ENCODE data around the gene TMEM106C.

The TMEM106C gene

GRCh38 chr12:47991106-47992061 lies 28.0 kb downstream of the TMEM106C start:
- no peak overlapping the region for H3K18ac ChIP-seq (ENCODE audit: low read depth in 1 of 2, low read length in 2 of 2)
- H3K79me1 ChIP-seq (replicated peaks; ENCODE audit: low read length, poor library complexity, severe bottlenecking): no peaks in the 10 kb centered on the region
- no peak overlapping the region for H4K8ac ChIP-seq (ENCODE audit: low read length)
- 81% methylated on average over 13 of the region's 13 CpGs for WGBS
- H2BK5ac ChIP-seq (ENCODE audit: low read depth, low read length, poor library complexity, severe bottlenecking): no peak overlapping the region
- H3K4me2 ChIP-seq (ENCODE audit: low read length, poor library complexity, severe bottlenecking): no peak overlapping the region
- no peak overlapping the region for H2BK120ac ChIP-seq (ENCODE audit: low read depth, low read length)
- peaks cover 56 to 92% of the 10 kb centered on the region in 2 experiments for H3K27me3 ChIP-seq (ENCODE audit: control insufficient read depth in 1 of 2, insufficient read depth in 1 of 2, low read length in 2 of 2)
- no peaks in the 10 kb centered on the region for H3K9me3 ChIP-seq (ENCODE audit: control insufficient read depth, low read length)
- H2BK12ac ChIP-seq (ENCODE audit: low read length in 2 of 2): no peak overlapping the region
- H3K4me1 ChIP-seq (ENCODE audit: control insufficient read depth, insufficient read depth, low read depth, low read length): peaks cover 2% of the 10 kb centered on the region
- H3K23ac ChIP-seq (ENCODE audit: low read length in 2 of 2): no peak overlapping the region
- no peak overlapping the region for H3K4me3 ChIP-seq (ENCODE audit: insufficient read depth in 1 of 2, low read depth in 1 of 2, low read length in 2 of 2)
- DNase-seq: no peak
- H4K91ac ChIP-seq (ENCODE audit: low read length): no peak overlapping the region
- no peak overlapping the region for H2BK15ac ChIP-seq (ENCODE audit: low read depth, poor library complexity, severe bottlenecking)
- no peak overlapping the region for H2AK5ac ChIP-seq (ENCODE audit: low read length, severe bottlenecking)
- H3K4ac ChIP-seq (ENCODE audit: low read depth in 1 of 2, low read length in 2 of 2): no peak overlapping the region
- H3K9ac ChIP-seq (ENCODE audit: low read length): no peak overlapping the region
- H3K27ac ChIP-seq (ENCODE audit: low read length, poor library complexity, severe bottlenecking): no peak overlapping the region
- no peaks in the 10 kb centered on the region for H3K36me3 ChIP-seq (ENCODE audit: control insufficient read depth in 1 of 2, insufficient read depth in 2 of 2, low read depth in 1 of 2, low read length in 2 of 2)
- H2AFZ ChIP-seq (ENCODE audit: low read depth, low read length): no peak overlapping the region
- H3K14ac ChIP-seq (ENCODE audit: low read length in 2 of 2): no peak overlapping the region

- no peak overlapping the region for H3K4me3 ChIP-seq (ENCODE audit: insufficient read depth in 1 of 2, low read depth in 1 of 2, low read length in 2 of 2)
- H3K9ac ChIP-seq (ENCODE audit: low read length): no peak overlapping the region
- no peak overlapping the region for H2BK12ac ChIP-seq (ENCODE audit: low read length in 2 of 2)
- no peak overlapping the region for H2BK120ac ChIP-seq (ENCODE audit: low read depth, low read length)
- peaks cover 60 to 92% of the 10 kb centered on the region in 2 experiments for H3K27me3 ChIP-seq (ENCODE audit: control insufficient read depth in 1 of 2, insufficient read depth in 1 of 2, low read length in 2 of 2)
- no peak overlapping the region for H3K27ac ChIP-seq (ENCODE audit: low read length, poor library complexity, severe bottlenecking)
- H3K79me1 ChIP-seq (replicated peaks; ENCODE audit: low read length, poor library complexity, severe bottlenecking): no peaks in the 10 kb centered on the region
- no peaks in the 10 kb centered on the region for H3K9me3 ChIP-seq (ENCODE audit: control insufficient read depth, low read length)
- 89% methylated on average over 10 of the region's 10 CpGs for WGBS
- H3K4ac ChIP-seq (ENCODE audit: low read depth in 1 of 2, low read length in 2 of 2): no peak overlapping the region
- H4K8ac ChIP-seq (ENCODE audit: low read length): no peak overlapping the region
- peaks cover 2% of the 10 kb centered on the region for H3K4me1 ChIP-seq (ENCODE audit: control insufficient read depth, insufficient read depth, low read depth, low read length)
- no peak overlapping the region for H2BK15ac ChIP-seq (ENCODE audit: low read depth, poor library complexity, severe bottlenecking)
- H2AK5ac ChIP-seq (ENCODE audit: low read length, severe bottlenecking): no peak overlapping the region
- H3K18ac ChIP-seq (ENCODE audit: low read depth in 1 of 2, low read length in 2 of 2): no peak overlapping the region
- no peak overlapping the region for H3K4me2 ChIP-seq (ENCODE audit: low read length, poor library complexity, severe bottlenecking)
- H4K91ac ChIP-seq (ENCODE audit: low read length): no peak overlapping the region
- H3K14ac ChIP-seq (ENCODE audit: low read length in 2 of 2): no peak overlapping the region
- no peak overlapping the region for H2AFZ ChIP-seq (ENCODE audit: low read depth, low read length)
- DNase-seq: no peak
- H3K23ac ChIP-seq (ENCODE audit: low read length in 2 of 2): no peak overlapping the region
- H2BK5ac ChIP-seq (ENCODE audit: low read depth, low read length, poor library complexity, severe bottlenecking): no peak overlapping the region
- H3K36me3 ChIP-seq (ENCODE audit: control insufficient read depth in 1 of 2, insufficient read depth in 2 of 2, low read depth in 1 of 2, low read length in 2 of 2): no peaks in the 10 kb centered on the region
Observed at GRCh38 chr12:47992776-47993175, 29.4 kb downstream of the TMEM106C start.

- Histone ChIP-seq H3K36me3 (ENCODE audit: control insufficient read depth in 1 of 2, insufficient read depth in 2 of 2, low read depth in 1 of 2, low read length in 2 of 2) (no peaks in the 10 kb centered on the region), H3K9ac (ENCODE audit: low read length) (no peak overlapping the region), H2AK5ac (ENCODE audit: low read length, severe bottlenecking) (no peak overlapping the region), H3K14ac (ENCODE audit: low read length in 2 of 2) (no peak overlapping the region), H2BK15ac (ENCODE audit: low read depth, poor library complexity, severe bottlenecking) (no peak overlapping the region), H2BK12ac (ENCODE audit: low read length in 2 of 2) (no peak overlapping the region), H4K91ac (ENCODE audit: low read length) (no peak overlapping the region), H3K18ac (ENCODE audit: low read depth in 1 of 2, low read length in 2 of 2) (no peak overlapping the region), H2BK5ac (ENCODE audit: low read depth, low read length, poor library complexity, severe bottlenecking) (no peak overlapping the region), H3K27me3 (ENCODE audit: control insufficient read depth in 1 of 2, insufficient read depth in 1 of 2, low read length in 2 of 2) (peaks cover 67 to 92% of the 10 kb centered on the region in 2 experiments), H3K27ac (ENCODE audit: low read length, poor library complexity, severe bottlenecking) (no peak overlapping the region), H3K4ac (ENCODE audit: low read depth in 1 of 2, low read length in 2 of 2) (no peak overlapping the region), H2BK120ac (ENCODE audit: low read depth, low read length) (no peak overlapping the region), H2AFZ (ENCODE audit: low read depth, low read length) (no peak overlapping the region), H3K4me2 (ENCODE audit: low read length, poor library complexity, severe bottlenecking) (no peak overlapping the region), H3K9me3 (ENCODE audit: control insufficient read depth, low read length) (no peaks in the 10 kb centered on the region), H3K79me1 (replicated peaks; ENCODE audit: low read length, poor library complexity, severe bottlenecking) (no peaks in the 10 kb centered on the region), H3K4me1 (ENCODE audit: control insufficient read depth, insufficient read depth, low read depth, low read length) (peaks cover 2% of the 10 kb centered on the region), H3K23ac (ENCODE audit: low read length in 2 of 2) (no peak overlapping the region), H3K4me3 (ENCODE audit: insufficient read depth in 1 of 2, low read depth in 1 of 2, low read length in 2 of 2) (no peak overlapping the region), H4K8ac (ENCODE audit: low read length) (no peak overlapping the region)
- no peak for DNase-seq
- 95% methylated on average over 5 of the region's 5 CpGs for WGBS
Observed at GRCh38 chr12:47993491-47993890, 30.1 kb downstream of the TMEM106C start.

- Histone ChIP-seq H3K27ac (ENCODE audit: low read length, poor library complexity, severe bottlenecking) (no peak overlapping the region), H3K18ac (ENCODE audit: low read depth in 1 of 2, low read length in 2 of 2) (no peak overlapping the region), H3K36me3 (ENCODE audit: control insufficient read depth in 1 of 2, insufficient read depth in 2 of 2, low read depth in 1 of 2, low read length in 2 of 2) (no peaks in the 10 kb centered on the region), H3K23ac (ENCODE audit: low read length in 2 of 2) (no peak overlapping the region), H3K4me2 (ENCODE audit: low read length, poor library complexity, severe bottlenecking) (no peak overlapping the region), H2BK5ac (ENCODE audit: low read depth, low read length, poor library complexity, severe bottlenecking) (no peak overlapping the region), H3K9ac (ENCODE audit: low read length) (no peak overlapping the region), H3K4ac (ENCODE audit: low read depth in 1 of 2, low read length in 2 of 2) (no peak overlapping the region), H3K14ac (ENCODE audit: low read length in 2 of 2) (no peak overlapping the region), H3K79me1 (replicated peaks; ENCODE audit: low read length, poor library complexity, severe bottlenecking) (no peaks in the 10 kb centered on the region), H3K9me3 (ENCODE audit: control insufficient read depth, low read length) (no peaks in the 10 kb centered on the region), H3K4me1 (ENCODE audit: control insufficient read depth, insufficient read depth, low read depth, low read length) (peaks cover 4% of the 10 kb centered on the region), H2BK15ac (ENCODE audit: low read depth, poor library complexity, severe bottlenecking) (no peak overlapping the region), H2AK5ac (ENCODE audit: low read length, severe bottlenecking) (no peak overlapping the region), H2AFZ (ENCODE audit: low read depth, low read length) (no peak overlapping the region), H2BK12ac (ENCODE audit: low read length in 2 of 2) (no peak overlapping the region), H4K8ac (ENCODE audit: low read length) (no peak overlapping the region), H2BK120ac (ENCODE audit: low read depth, low read length) (no peak overlapping the region), H3K27me3 (ENCODE audit: control insufficient read depth in 1 of 2, insufficient read depth in 1 of 2, low read length in 2 of 2) (peaks cover 90 to 95% of the 10 kb centered on the region in 2 experiments), H4K91ac (ENCODE audit: low read length) (no peak overlapping the region), H3K4me3 (ENCODE audit: insufficient read depth in 1 of 2, low read depth in 1 of 2, low read length in 2 of 2) (no peak overlapping the region)
- DNase-seq: no peak
- 98% methylated on average over 4 of the region's 4 CpGs for WGBS
Observed at GRCh38 chr12:47995981-47996401, 32.6 kb downstream of the TMEM106C start.
